ENCODE results near the gene LELP1. TPM values are rescaled to one million over a fixed set of nuclear protein-coding genes. Genes with fewer than 3 reads are reported as not detected.

The LELP1 gene
- total and polyA plus RNA-seq, 3 experiments from 2014 or later, result not detected

GRCh38 chr1:153248176-153248879 lies 45.1 kb downstream of the LELP1 start:
- peaks cover 0 to 1% (median 0%) of the 10 kb centered on the region in 3 donors for H3K36me3 Mint-ChIP-seq
- no peaks in the 10 kb centered on the region for H3K9me3 ChIP-seq (ENCODE audit: low read length)
- no peak overlapping the region for H3K27ac ChIP-seq (ENCODE audit: low read depth, low read length)
- peaks cover 0 to 1% (median 0%) of the 10 kb centered on the region in 5 donors for H3K9me3 Mint-ChIP-seq
- no peaks in the 10 kb centered on the region for H3K4me1 ChIP-seq (ENCODE audit: insufficient read depth, low read length)
- H3K27ac Mint-ChIP-seq, result no peak overlapping the region
- H3K27me3 ChIP-seq (ENCODE audit: insufficient read depth, low read length, poor library complexity, severe bottlenecking), result no peaks in the 10 kb centered on the region
- ChIA-PET CTCF (interaction anchor here (1.4 kb wide), 1 partner anchor 13 kb away, joined by 3 read pairs; no protein-coding TSS in a partner anchor), POLR2A (no interaction called here)
- H3K4me3 ChIP-seq (ENCODE audit: low read length), result no peak overlapping the region
- no peak for DNase-seq
- no peaks in the 10 kb centered on the region for H3K36me3 ChIP-seq (ENCODE audit: insufficient read depth, low read length)
- H3K27me3 Mint-ChIP-seq, result peaks cover 22 to 66% of the 10 kb centered on the region in 2 donors
- H3K4me1 Mint-ChIP-seq, result no peaks in the 10 kb centered on the region
- no peak overlapping the region for H3K4me3 Mint-ChIP-seq

GRCh38 chr1:153250166-153250565 lies 46.9 kb downstream of the LELP1 start:
- H3K36me3 Mint-ChIP-seq, result peaks cover 0 to 1% (median 0%) of the 10 kb centered on the region in 3 donors
- no peaks in the 10 kb centered on the region for H3K9me3 Mint-ChIP-seq
- H3K4me1 Mint-ChIP-seq, result no peaks in the 10 kb centered on the region
- no peak overlapping the region for H3K4me3 ChIP-seq (ENCODE audit: low read length)
- H3K9me3 ChIP-seq (ENCODE audit: low read length), result no peaks in the 10 kb centered on the region
- no peaks in the 10 kb centered on the region for H3K36me3 ChIP-seq (ENCODE audit: insufficient read depth, low read length)
- peaks cover 24 to 78% of the 10 kb centered on the region in 2 donors for H3K27me3 Mint-ChIP-seq
- no peak overlapping the region for H3K4me3 Mint-ChIP-seq
- ChIA-PET POLR2A (no interaction called here), CTCF (no interaction called here)
- no peaks in the 10 kb centered on the region for H3K4me1 ChIP-seq (ENCODE audit: insufficient read depth, low read length)
- no peak overlapping the region for H3K27ac ChIP-seq (ENCODE audit: low read depth, low read length)
- DNase-seq, result no peak
- no peaks in the 10 kb centered on the region for H3K27me3 ChIP-seq (ENCODE audit: insufficient read depth, low read length, poor library complexity, severe bottlenecking)
- H3K27ac Mint-ChIP-seq, result peak overlapping the region in 1 of 8 donors; percentile 56

GRCh38 chr1:153251087-153251486 lies 47.9 kb downstream of the LELP1 start:
- Histone ChIP-seq H3K4me1 (ENCODE audit: insufficient read depth, low read length) (no peaks in the 10 kb centered on the region), H3K27ac (ENCODE audit: low read depth, low read length) (no peak overlapping the region), H3K4me3 (ENCODE audit: low read length) (no peak overlapping the region), H3K36me3 (ENCODE audit: insufficient read depth, low read length) (no peaks in the 10 kb centered on the region), H3K9me3 (ENCODE audit: low read length) (no peaks in the 10 kb centered on the region), H3K27me3 (ENCODE audit: insufficient read depth, low read length, poor library complexity, severe bottlenecking) (no peaks in the 10 kb centered on the region)
- Mint-ChIP-seq H3K4me3 (no peak overlapping the region), H3K27me3 (peaks cover 30 to 70% of the 10 kb centered on the region in 2 donors), H3K9me3 (no peaks in the 10 kb centered on the region), H3K4me1 (no peaks in the 10 kb centered on the region), H3K36me3 (peaks cover 0 to 1% (median 0%) of the 10 kb centered on the region in 3 donors), H3K27ac (no peak overlapping the region)
- DNase-seq, result no peak
- ChIA-PET POLR2A (no interaction called here), CTCF (no interaction called here)

GRCh38 chr1:153251562-153251961 lies 48.3 kb downstream of the LELP1 start:
- no peaks in the 10 kb centered on the region for H3K9me3 Mint-ChIP-seq
- DNase-seq, result no peak
- Histone ChIP-seq H3K27ac (ENCODE audit: low read depth, low read length) (no peak overlapping the region), H3K27me3 (ENCODE audit: insufficient read depth, low read length, poor library complexity, severe bottlenecking) (no peaks in the 10 kb centered on the region), H3K4me1 (ENCODE audit: insufficient read depth, low read length) (no peaks in the 10 kb centered on the region), H3K36me3 (ENCODE audit: insufficient read depth, low read length) (no peaks in the 10 kb centered on the region), H3K9me3 (ENCODE audit: low read length) (no peaks in the 10 kb centered on the region), H3K4me3 (ENCODE audit: low read length) (no peak overlapping the region)
- H3K36me3 Mint-ChIP-seq, result peaks cover 0 to 1% (median 0%) of the 10 kb centered on the region in 3 donors
- H3K27ac Mint-ChIP-seq, result no peak overlapping the region
- H3K4me1 Mint-ChIP-seq, result no peaks in the 10 kb centered on the region
- CTCF ChIA-PET, result no interaction called here
- POLR2A ChIA-PET, result no interaction called here
- peaks cover 29 to 66% of the 10 kb centered on the region in 2 donors for H3K27me3 Mint-ChIP-seq
- no peak overlapping the region for H3K4me3 Mint-ChIP-seq

- ChIA-PET CTCF (no interaction called here), POLR2A (no interaction called here)
- Mint-ChIP-seq H3K9me3 (no peaks in the 10 kb centered on the region), H3K36me3 (peaks cover 0 to 1% (median 0%) of the 10 kb centered on the region in 3 donors), H3K4me3 (no peak overlapping the region), H3K4me1 (no peaks in the 10 kb centered on the region), H3K27ac (no peak overlapping the region), H3K27me3 (peaks cover 29 to 64% of the 10 kb centered on the region in 2 donors)
- DNase-seq, result no peak
- H3K4me3 ChIP-seq (ENCODE audit: low read length), result no peak overlapping the region
- no peaks in the 10 kb centered on the region for H3K4me1 ChIP-seq (ENCODE audit: insufficient read depth, low read length)
- H3K9me3 ChIP-seq (ENCODE audit: low read length), result no peaks in the 10 kb centered on the region
- no peak overlapping the region for H3K27ac ChIP-seq (ENCODE audit: low read depth, low read length)
- no peaks in the 10 kb centered on the region for H3K27me3 ChIP-seq (ENCODE audit: insufficient read depth, low read length, poor library complexity, severe bottlenecking)
- H3K36me3 ChIP-seq (ENCODE audit: insufficient read depth, low read length), result no peaks in the 10 kb centered on the region
These were observed 48.8 kb downstream of the LELP1 start for GRCh38 chr1:153251988-153252387.

DNA sequence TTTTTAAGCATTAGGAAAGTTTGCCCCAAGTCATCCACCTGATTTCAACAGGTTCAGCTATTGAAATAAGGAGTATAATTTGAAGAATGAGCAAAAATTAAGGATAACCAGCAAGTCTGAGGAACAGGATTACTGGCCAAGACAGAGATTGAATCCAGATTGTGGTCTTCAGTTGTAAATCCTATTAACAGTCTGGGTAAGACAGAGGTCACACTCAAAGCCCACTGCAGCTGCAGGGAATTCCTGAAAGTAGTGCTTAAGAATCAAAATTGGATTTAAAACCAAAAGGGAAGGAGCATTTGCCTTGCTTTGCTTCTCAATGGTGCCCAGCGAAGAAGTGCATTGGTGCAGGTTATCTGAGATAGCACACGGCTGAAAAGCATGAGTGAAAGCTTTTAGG lies 49.8 kb downstream of the LELP1 start:
- Histone ChIP-seq H3K27me3 (ENCODE audit: insufficient read depth, low read length, poor library complexity, severe bottlenecking) (no peaks in the 10 kb centered on the region), H3K4me1 (ENCODE audit: insufficient read depth, low read length) (no peaks in the 10 kb centered on the region), H3K27ac (ENCODE audit: low read depth, low read length) (no peak overlapping the region), H3K9me3 (ENCODE audit: low read length) (no peaks in the 10 kb centered on the region), H3K36me3 (ENCODE audit: insufficient read depth, low read length) (no peaks in the 10 kb centered on the region), H3K4me3 (ENCODE audit: low read length) (no peak overlapping the region)
- peak overlapping the region in 1 of 7 donors; percentile 38 for H3K4me3 Mint-ChIP-seq
- peaks cover 26 to 59% of the 10 kb centered on the region in 2 donors for H3K27me3 Mint-ChIP-seq
- no peak overlapping the region for H3K27ac Mint-ChIP-seq
- H3K4me1 Mint-ChIP-seq, result no peaks in the 10 kb centered on the region
- DNase-seq, result no peak
- POLR2A ChIA-PET, result no interaction called here
- peaks cover 0 to 1% (median 0%) of the 10 kb centered on the region in 3 donors for H3K36me3 Mint-ChIP-seq
- H3K9me3 Mint-ChIP-seq, result no peaks in the 10 kb centered on the region
- CTCF ChIA-PET, result no interaction called here

GRCh38 chr1:153253693-153254092 lies 50.5 kb downstream of the LELP1 start:
- Histone ChIP-seq H3K27me3 (ENCODE audit: insufficient read depth, low read length, poor library complexity, severe bottlenecking) (no peaks in the 10 kb centered on the region), H3K4me3 (ENCODE audit: low read length) (no peak overlapping the region), H3K36me3 (ENCODE audit: insufficient read depth, low read length) (no peaks in the 10 kb centered on the region), H3K4me1 (ENCODE audit: insufficient read depth, low read length) (no peaks in the 10 kb centered on the region), H3K9me3 (ENCODE audit: low read length) (no peaks in the 10 kb centered on the region), H3K27ac (ENCODE audit: low read depth, low read length) (no peak overlapping the region)
- Mint-ChIP-seq H3K4me1 (no peaks in the 10 kb centered on the region), H3K4me3 (no peak overlapping the region), H3K36me3 (peaks cover 0 to 1% (median 0%) of the 10 kb centered on the region in 3 donors), H3K27me3 (peaks cover 29 to 58% of the 10 kb centered on the region in 2 donors), H3K9me3 (no peaks in the 10 kb centered on the region), H3K27ac (no peak overlapping the region)
- ChIA-PET CTCF (no interaction called here), POLR2A (no interaction called here)
- no peak for DNase-seq
